ENCODE data around the gene TRPM8.

GRCh38 chr2:234066587-234066986 lies 149.4 kb downstream of the TRPM8 start:
- TF ChIP-seq EZH2 (IDR thresholded peaks at IDR 0.05) (no peak), POLR2AphosphoS5 (IDR thresholded peaks at IDR 0.05; ENCODE audit: borderline replicate concordance, low read depth, low read length) (no peak)
